Body of pancreas (tissue), 4 donors: ENCODE results near the gene IRX5.

Experiments used
- POLR2A ChIP-seq, 3 donors: fragments of 450-650 bp; IDR thresholded peaks; one replicate each; pipeline ENCODE4 v1.6.1; 2016; ENCODE audit warnings: antibody characterized with exemption in 3 of 3, mild to moderate bottlenecking in 2 of 3
- TF ChIP-seq, protein P1 (sequence below), 7 experiments: fragments of 450-650 bp in 4 of 7; fragments of 200-600 bp in 3 of 7; sonication (generic) in 3 of 7; IDR thresholded peaks; one replicate each; pipeline ENCODE4 v1.5.1; 2016 to 2019; ENCODE audit warnings: antibody characterized with exemption in 7 of 7

DNA sequence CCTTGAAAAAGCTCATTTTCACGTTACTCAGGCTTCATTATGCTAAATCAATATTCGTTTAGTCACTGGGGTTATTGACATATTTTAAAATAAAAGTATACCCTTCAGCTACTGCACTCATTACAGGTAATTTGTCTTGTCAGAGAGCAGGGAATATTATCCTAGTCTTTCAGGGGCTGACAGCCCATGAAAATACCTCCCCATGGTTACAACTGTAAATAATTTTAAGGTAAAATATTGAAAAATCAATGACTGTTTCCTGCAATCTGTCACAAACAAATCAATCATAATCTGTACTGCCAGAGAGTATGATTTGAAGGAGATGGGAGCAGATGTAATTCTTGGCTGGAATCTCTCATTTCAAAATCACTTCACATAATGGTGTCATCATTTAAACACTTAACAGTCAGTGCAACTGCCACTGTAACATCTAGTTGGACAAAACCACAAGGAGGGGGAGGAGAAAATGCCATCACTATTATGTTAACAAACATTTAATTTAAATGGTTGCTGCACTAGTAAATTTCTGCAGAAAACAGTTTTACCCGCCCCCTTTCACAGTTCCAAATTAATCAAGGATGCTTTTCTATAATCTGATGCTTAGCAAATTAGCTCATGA, 9.3 kb upstream of the IRX5 start:
- TF ChIP-seq POLR2A (IDR thresholded peaks at IDR 0.05) = no peak
- TF ChIP-seq, protein P1, sequence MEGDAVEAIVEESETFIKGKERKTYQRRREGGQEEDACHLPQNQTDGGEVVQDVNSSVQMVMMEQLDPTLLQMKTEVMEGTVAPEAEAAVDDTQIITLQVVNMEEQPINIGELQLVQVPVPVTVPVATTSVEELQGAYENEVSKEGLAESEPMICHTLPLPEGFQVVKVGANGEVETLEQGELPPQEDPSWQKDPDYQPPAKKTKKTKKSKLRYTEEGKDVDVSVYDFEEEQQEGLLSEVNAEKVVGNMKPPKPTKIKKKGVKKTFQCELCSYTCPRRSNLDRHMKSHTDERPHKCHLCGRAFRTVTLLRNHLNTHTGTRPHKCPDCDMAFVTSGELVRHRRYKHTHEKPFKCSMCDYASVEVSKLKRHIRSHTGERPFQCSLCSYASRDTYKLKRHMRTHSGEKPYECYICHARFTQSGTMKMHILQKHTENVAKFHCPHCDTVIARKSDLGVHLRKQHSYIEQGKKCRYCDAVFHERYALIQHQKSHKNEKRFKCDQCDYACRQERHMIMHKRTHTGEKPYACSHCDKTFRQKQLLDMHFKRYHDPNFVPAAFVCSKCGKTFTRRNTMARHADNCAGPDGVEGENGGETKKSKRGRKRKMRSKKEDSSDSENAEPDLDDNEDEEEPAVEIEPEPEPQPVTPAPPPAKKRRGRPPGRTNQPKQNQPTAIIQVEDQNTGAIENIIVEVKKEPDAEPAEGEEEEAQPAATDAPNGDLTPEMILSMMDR (IDR thresholded peaks at IDR 0.05) = no peak
